Kidney epithelial cell (primary cell): ENCODE measurements around the gene IP6K3. TPM values are rescaled to one million over a fixed set of nuclear protein-coding genes. Genes with fewer than 3 reads are reported as not detected.
A peak's percentile ranks its signal among the peaks of the same experiment; 100 is the strongest.

Experiments
- DNase-seq: peaks from one replicate; pipeline ENCODE4 v3.0.0-alpha.2; 2010; ENCODE audit warnings: low read depth
- H3K27me3 ChIP-seq: 2 replicates; pipeline ENCODE4 v1.6.0; 2011; ENCODE audit warnings: low read length; ENCODE audit not compliant: control insufficient read depth, insufficient read depth
- H3K36me3 ChIP-seq: 2 replicates; pipeline ENCODE4 v1.5.1; 2011; ENCODE audit warnings: low read length; ENCODE audit not compliant: control insufficient read depth, insufficient read depth
- H3K4me3 ChIP-seq: 2 replicates; pipeline ENCODE4 v1.5.1; 2011; ENCODE audit warnings: low read depth, mild to moderate bottlenecking, control low read depth, low read length
- total RNA-seq: library from RNA; depleted of rRNA; stranded (reverse); fragments of >200 nt; gene quantifications from 2 replicates; pipeline ENCODE4 v1.2.3, GENCODE V29; 2015
- TF ChIP-seq, protein P1 (sequence below): IDR thresholded peaks from 2 replicates; pipeline ENCODE4 v1.5.1; 2011; ENCODE audit warnings: mild to moderate bottlenecking, moderate library complexity, low read length, control low read depth, inconsistent platforms; ENCODE audit not compliant: insufficient read depth, poor library complexity, severe bottlenecking

Gene IP6K3
- total RNA-seq, 1 donor from 2014 or later = 0.29 TPM

DNA sequence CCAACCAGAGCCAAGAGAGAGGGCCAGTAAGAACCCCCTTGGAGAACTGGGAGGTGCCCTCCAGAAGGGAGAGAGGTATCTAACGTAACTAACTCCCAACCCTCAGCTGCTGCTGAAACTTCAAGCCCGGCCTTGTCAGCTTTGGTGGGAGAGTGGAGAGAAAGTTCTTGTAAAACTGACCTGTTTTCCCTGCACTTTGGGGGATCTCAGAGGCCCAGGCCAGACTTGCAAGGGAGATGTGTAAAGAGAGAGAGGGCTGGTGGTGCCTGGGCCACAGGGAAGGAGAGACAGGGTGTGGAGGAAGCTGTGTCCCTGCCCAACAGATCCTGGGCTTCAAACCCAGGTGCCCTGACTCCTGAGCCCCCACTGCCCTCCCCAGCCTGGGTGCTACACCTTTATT lies 17.3 kb upstream of the IP6K3 start:
- H3K4me3 ChIP-seq = no peak overlapping the region
- DNase-seq = no peak
- no peaks in the 10 kb centered on the region for H3K36me3 ChIP-seq
- H3K27me3 ChIP-seq = no peaks in the 10 kb centered on the region
- TF ChIP-seq, protein P1, sequence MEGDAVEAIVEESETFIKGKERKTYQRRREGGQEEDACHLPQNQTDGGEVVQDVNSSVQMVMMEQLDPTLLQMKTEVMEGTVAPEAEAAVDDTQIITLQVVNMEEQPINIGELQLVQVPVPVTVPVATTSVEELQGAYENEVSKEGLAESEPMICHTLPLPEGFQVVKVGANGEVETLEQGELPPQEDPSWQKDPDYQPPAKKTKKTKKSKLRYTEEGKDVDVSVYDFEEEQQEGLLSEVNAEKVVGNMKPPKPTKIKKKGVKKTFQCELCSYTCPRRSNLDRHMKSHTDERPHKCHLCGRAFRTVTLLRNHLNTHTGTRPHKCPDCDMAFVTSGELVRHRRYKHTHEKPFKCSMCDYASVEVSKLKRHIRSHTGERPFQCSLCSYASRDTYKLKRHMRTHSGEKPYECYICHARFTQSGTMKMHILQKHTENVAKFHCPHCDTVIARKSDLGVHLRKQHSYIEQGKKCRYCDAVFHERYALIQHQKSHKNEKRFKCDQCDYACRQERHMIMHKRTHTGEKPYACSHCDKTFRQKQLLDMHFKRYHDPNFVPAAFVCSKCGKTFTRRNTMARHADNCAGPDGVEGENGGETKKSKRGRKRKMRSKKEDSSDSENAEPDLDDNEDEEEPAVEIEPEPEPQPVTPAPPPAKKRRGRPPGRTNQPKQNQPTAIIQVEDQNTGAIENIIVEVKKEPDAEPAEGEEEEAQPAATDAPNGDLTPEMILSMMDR = no peak

DNA sequence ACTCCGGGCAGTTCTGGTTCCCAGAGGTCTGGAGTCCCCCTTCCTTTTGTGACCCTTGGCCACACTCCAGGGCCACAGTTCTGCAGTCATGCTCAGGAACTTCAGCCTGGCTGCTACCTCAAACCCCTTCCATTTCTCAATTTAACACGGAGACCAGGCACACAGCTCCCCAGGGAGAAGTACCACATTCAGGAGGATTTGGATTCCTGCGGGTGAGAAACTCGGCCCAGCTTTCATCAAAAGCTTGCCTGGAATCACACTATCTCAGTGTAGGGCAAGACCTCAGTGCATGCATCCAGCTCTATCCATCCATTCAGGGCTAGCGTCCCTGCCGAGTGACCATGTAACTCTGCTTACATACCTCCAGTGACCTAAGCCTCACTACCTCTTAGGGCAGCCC lies 16.8 kb upstream of the IP6K3 start:
- Histone ChIP-seq H3K36me3 (no peaks in the 10 kb centered on the region), H3K4me3 (no peak overlapping the region), H3K27me3 (no peaks in the 10 kb centered on the region)
- DNase-seq = no peak
- TF ChIP-seq, protein P1 = no peak

DNA sequence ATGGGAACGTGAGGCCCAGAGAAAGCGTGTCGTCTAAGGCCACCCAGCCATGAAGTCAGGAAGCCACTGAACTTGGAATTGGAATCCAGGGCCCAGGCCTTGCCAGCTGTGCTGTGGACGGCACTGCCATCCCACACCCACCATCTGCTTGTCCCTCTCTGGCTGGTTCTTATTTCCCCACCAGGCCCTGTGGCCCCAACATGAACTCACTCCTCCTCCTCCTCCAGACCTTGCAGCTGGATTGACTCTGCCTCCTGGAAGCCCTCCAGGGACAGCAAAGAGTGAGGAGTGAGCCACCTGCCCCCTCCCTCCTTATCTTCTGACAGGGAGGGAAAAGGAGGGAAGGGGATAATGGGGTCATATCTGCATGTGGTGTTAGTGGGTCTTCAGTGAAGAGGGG lies 16.0 kb upstream of the IP6K3 start:
- no peaks in the 10 kb centered on the region for H3K27me3 ChIP-seq
- no peak for DNase-seq
- no peak overlapping the region for H3K4me3 ChIP-seq
- H3K36me3 ChIP-seq = no peaks in the 10 kb centered on the region
- TF ChIP-seq, protein P1 = no peak

DNA sequence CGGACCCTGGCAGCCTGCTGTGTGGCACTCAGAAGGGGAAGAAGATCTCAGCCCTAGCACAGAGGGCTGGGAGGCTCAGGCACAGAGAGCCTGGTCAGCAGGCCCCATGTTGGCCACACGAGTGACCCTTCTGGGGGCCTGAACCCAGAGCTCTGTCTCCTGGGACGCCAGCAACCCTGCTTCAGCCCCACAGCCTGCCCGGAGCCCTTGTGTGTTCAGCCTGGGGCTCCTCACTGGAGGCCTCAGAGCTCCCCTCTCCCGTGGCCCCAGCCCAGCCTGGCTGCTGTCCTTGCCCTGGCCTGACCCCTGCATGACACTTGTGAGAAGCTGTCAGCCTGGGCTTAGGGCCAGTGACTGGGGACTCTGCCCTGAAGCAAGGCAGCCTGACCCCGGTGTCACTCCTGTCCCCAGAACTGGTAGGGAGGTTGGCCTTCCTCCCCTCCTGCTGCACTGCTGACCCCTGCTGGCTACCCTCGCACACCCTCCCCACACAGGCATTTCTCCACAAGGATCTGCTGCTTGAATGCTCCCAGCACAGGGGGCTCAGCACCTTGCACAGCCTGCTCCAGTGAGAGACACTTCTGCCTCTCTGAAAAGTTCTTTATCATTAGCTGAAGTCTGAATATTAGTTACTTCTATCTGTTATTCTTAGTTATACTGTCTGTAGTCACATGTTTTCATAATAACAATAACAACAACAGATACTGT lies 15.4 kb upstream of the IP6K3 start:
- Histone ChIP-seq H3K4me3 (no peak overlapping the region), H3K27me3 (no peaks in the 10 kb centered on the region), H3K36me3 (no peaks in the 10 kb centered on the region)
- TF ChIP-seq, protein P1 = peak; percentile 69
- no peak for DNase-seq

DNA sequence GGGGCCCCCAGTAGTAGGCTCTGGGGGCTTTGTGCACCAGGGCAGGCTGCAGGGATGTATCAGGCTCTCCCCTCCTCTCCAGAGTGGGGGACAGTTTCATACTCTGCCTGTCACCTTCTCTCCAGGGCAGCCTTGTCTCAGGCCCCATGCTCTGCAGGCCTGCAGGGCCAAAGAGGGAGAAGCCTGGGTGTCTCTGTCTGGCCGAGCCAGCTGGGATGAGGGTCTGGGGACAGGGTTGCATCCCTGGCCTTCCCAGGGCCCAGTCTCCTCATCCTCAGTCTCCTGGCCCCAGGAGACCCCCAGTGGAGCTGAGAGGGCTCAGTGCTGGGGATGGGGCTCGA lies 14.8 kb upstream of the IP6K3 start:
- Histone ChIP-seq H3K4me3 (no peak overlapping the region), H3K27me3 (no peaks in the 10 kb centered on the region), H3K36me3 (no peaks in the 10 kb centered on the region)
- TF ChIP-seq, protein P1 = no peak
- no peak for DNase-seq
